MM.1S (cell line): ENCODE measurements around the gene NDRG2.

Experiments used
- DNase-seq: peaks from one replicate; pipeline ENCODE4 v3.0.0-alpha.2; 2015
- H2AFZ ChIP-seq: fragments of 300-600 bp; sonication (generic); 2 replicates; pipeline ENCODE4 v1.6.0; 2016; ENCODE audit warnings: antibody characterized with exemption, low read length
- H3F3A ChIP-seq: fragments of 300-600 bp; sonication (generic); 2 replicates; pipeline ENCODE4 v1.6.1; 2016; ENCODE audit warnings: mild to moderate bottlenecking, antibody characterized with exemption, low read length, moderate library complexity, mixed read lengths; ENCODE audit not compliant: insufficient read depth
- H3K27ac ChIP-seq: fragments of 300-600 bp; sonication (generic); 2 replicates; pipeline ENCODE4 v1.5.1; 2016; ENCODE audit warnings: mild to moderate bottlenecking, low read length
- H3K27me3 ChIP-seq: fragments of 300-600 bp; sonication (generic); replicated peaks from 2 replicates; pipeline ENCODE4 v1.6.0; 2016; ENCODE audit warnings: low read length; ENCODE audit not compliant: insufficient read depth
- H3K36me3 ChIP-seq: fragments of 300-600 bp; sonication (generic); replicated peaks from 2 replicates; pipeline ENCODE4 v1.6.1; 2016; ENCODE audit warnings: mild to moderate bottlenecking, low read length, mixed read lengths; ENCODE audit not compliant: insufficient read depth
- H3K4me1 ChIP-seq: fragments of 300-600 bp; sonication (generic); 2 replicates; pipeline ENCODE4 v1.6.1; 2016; ENCODE audit warnings: low read length, mixed read lengths
- H3K4me2 ChIP-seq: fragments of 300-600 bp; sonication (generic); 2 replicates; pipeline ENCODE4 v1.6.0; 2016; ENCODE audit warnings: low read depth, low read length
- H3K4me3 ChIP-seq: fragments of 300-600 bp; sonication (generic); 2 replicates; pipeline ENCODE4 v1.5.1; 2016; ENCODE audit warnings: low read length, mixed read lengths
- H3K79me2 ChIP-seq: fragments of 300-600 bp; sonication (generic); 2 replicates; pipeline ENCODE4 v1.6.1; 2016; ENCODE audit warnings: mixed run types, low read length, mixed read lengths
- H3K9ac ChIP-seq: fragments of 300-600 bp; sonication (generic); 2 replicates; pipeline ENCODE4 v1.6.1; 2016; ENCODE audit warnings: low read length, mixed read lengths
- H3K9me2 ChIP-seq: fragments of 300-600 bp; sonication (generic); replicated peaks from 2 replicates; pipeline ENCODE4 v1.6.1; 2016; ENCODE audit warnings: mild to moderate bottlenecking, low read length, mixed read lengths; ENCODE audit not compliant: insufficient read depth
- H3K9me3 ChIP-seq: fragments of 300-600 bp; sonication (generic); replicated peaks from 2 replicates; pipeline ENCODE4 v1.6.1; 2016; ENCODE audit warnings: mild to moderate bottlenecking, low read length, mixed read lengths; ENCODE audit not compliant: insufficient read depth
- H4K20me1 ChIP-seq: fragments of 300-600 bp; sonication (generic); 2 replicates; pipeline ENCODE4 v1.6.1; 2016; ENCODE audit warnings: mild to moderate bottlenecking, low read length, moderate library complexity, mixed read lengths; ENCODE audit not compliant: insufficient read depth
- EZH2 ChIP-seq: fragments of 300-600 bp; sonication (generic); optimal IDR thresholded peaks from 2 replicates; pipeline ENCODE3; 2017; ENCODE audit warnings: low read depth, mild to moderate bottlenecking, antibody characterized with exemption, low read length, mixed read lengths
- EZH2phosphoT487 ChIP-seq: fragments of 300-600 bp; sonication (generic); IDR thresholded peaks from 2 replicates; pipeline ENCODE4 v1.6.1; 2018; ENCODE audit warnings: antibody characterized with exemption, low read length
- TF ChIP-seq, protein P1 (sequence below): fragments of 300-600 bp; sonication (generic); IDR thresholded peaks from 2 replicates; pipeline ENCODE4 v1.5.1; 2016; ENCODE audit warnings: antibody characterized with exemption, low read length, mixed read lengths

The NDRG2 gene

DNA sequence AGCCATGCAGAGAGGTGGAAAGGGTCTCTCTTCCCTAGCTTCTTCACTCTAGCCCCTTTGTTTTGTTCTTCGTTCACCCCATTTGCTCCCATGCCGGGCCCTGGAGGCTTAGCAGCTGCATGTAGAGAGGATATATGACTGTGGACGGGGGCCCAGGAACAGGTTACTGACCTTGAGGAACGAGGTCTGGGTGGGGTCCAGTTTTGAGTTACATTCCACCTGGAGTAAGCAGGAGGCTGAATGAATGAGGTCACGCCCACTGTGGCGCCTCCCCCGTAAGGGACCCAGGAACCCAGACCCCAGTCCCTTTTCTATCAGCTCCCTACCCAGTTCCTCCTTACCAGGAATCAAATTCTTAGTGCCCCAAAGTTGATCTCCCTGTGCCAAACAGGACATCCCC, 6.6 kb downstream of the NDRG2 start:
- Histone ChIP-seq H3K9me2 (no peaks in the 10 kb centered on the region), H3K9me3 (no peaks in the 10 kb centered on the region), H3K27me3 (no peaks in the 10 kb centered on the region), H3K4me1 (no peaks in the 10 kb centered on the region), H4K20me1 (no peaks in the 10 kb centered on the region), H3F3A (no peaks in the 10 kb centered on the region), H3K4me3 (no peak overlapping the region), H3K79me2 (no peaks in the 10 kb centered on the region), H2AFZ (no peak overlapping the region), H3K36me3 (no peaks in the 10 kb centered on the region), H3K27ac (no peak overlapping the region), H3K4me2 (no peak overlapping the region), H3K9ac (no peak overlapping the region)
- TF ChIP-seq EZH2phosphoT487: no peak
- TF ChIP-seq, protein P1, sequence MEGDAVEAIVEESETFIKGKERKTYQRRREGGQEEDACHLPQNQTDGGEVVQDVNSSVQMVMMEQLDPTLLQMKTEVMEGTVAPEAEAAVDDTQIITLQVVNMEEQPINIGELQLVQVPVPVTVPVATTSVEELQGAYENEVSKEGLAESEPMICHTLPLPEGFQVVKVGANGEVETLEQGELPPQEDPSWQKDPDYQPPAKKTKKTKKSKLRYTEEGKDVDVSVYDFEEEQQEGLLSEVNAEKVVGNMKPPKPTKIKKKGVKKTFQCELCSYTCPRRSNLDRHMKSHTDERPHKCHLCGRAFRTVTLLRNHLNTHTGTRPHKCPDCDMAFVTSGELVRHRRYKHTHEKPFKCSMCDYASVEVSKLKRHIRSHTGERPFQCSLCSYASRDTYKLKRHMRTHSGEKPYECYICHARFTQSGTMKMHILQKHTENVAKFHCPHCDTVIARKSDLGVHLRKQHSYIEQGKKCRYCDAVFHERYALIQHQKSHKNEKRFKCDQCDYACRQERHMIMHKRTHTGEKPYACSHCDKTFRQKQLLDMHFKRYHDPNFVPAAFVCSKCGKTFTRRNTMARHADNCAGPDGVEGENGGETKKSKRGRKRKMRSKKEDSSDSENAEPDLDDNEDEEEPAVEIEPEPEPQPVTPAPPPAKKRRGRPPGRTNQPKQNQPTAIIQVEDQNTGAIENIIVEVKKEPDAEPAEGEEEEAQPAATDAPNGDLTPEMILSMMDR: no peak
- TF ChIP-seq EZH2: no peak
- DNase-seq: no peak

DNA sequence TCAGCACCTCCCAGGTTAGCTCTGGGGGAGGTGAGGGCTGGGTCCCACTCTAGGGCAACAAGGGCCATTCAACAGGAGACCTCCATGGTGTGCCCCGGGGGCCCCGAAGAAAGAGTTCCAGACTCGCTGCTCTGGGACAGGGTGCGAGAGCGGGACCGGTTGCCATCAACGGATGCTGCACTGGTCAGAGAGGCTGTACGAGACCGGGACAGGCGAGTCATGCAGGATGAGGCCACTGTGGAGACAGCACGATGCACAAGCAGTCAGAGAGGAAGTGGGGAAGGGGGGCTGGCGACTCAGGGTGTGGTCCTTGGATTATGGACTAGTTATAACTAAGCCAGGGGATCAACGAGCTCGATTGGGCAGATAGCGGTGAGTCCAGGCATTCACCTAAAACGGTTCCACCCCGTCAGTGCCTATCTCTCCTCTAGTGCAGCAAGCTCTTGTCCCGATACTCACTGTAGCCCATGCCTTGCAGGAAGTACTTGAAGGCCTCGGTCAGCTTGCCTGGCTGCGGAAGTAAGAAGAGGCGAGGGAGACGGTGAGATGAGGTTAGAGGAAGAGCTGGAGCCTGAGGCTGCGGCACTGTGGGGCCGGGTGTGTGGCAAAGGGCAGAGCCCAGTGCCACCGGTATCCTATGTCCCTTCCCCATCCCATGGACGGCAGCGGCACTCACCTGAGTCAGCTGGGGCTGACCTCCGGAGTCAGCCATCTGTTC, 7.2 kb downstream of the NDRG2 start:
- Histone ChIP-seq H3K36me3 (no peaks in the 10 kb centered on the region), H3K27ac (no peak overlapping the region), H3K4me1 (no peaks in the 10 kb centered on the region), H3K9me3 (no peaks in the 10 kb centered on the region), H3K9me2 (no peaks in the 10 kb centered on the region), H3F3A (no peaks in the 10 kb centered on the region), H4K20me1 (no peaks in the 10 kb centered on the region), H3K4me3 (no peak overlapping the region), H3K79me2 (no peaks in the 10 kb centered on the region), H3K27me3 (no peaks in the 10 kb centered on the region), H2AFZ (no peak overlapping the region), H3K4me2 (no peak overlapping the region), H3K9ac (no peak overlapping the region)
- no peak for TF ChIP-seq EZH2phosphoT487
- no peak for TF ChIP-seq EZH2
- TF ChIP-seq, protein P1: no peak
- no peak for DNase-seq

DNA sequence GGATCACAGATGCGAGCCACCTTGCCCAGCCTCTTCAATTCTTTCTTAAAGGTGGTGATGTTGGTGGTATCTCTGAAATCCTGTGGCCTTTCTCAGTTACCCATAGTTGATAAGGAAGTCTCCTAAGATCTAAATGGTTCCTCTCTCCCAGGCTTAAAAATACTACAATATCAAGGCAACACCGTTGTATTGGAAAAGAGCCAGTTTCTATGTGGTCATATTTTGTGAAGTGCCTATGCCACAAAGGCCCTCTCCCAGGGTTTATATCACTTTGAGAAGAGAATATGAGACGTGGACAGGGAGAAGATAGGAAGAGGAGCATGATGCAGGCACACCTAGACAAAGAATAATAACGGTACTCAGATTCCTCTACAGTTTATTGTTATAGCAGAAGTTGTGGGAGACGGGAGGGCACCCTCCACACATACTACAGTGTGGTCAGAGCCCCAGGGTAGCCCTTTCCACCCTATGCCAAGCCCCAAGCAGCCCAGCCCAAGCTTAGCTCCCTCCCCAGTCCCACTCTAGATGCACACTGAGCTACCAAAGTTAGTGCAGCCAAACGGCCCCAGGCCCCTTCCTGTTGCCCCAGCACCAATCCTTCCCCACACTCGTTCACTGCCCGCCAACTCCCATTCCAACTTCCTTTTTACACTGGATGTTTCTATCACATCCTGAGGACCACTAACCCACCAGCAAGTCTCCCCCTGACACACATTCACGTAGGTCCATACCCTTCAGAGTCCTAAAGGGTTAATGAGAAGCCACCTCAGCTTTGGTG, 8.3 kb downstream of the NDRG2 start:
- TF ChIP-seq EZH2phosphoT487 (no peak), EZH2 (no peak)
- TF ChIP-seq, protein P1: no peak
- no peaks in the 10 kb centered on the region for H4K20me1 ChIP-seq
- DNase-seq: no peak
- no peaks in the 10 kb centered on the region for H3K4me1 ChIP-seq
- no peak overlapping the region for H3K4me3 ChIP-seq
- H3F3A ChIP-seq: no peaks in the 10 kb centered on the region
- H3K27ac ChIP-seq: no peak overlapping the region
- H3K36me3 ChIP-seq: no peaks in the 10 kb centered on the region
- H3K9me3 ChIP-seq: no peaks in the 10 kb centered on the region
- no peak overlapping the region for H3K9ac ChIP-seq
- H3K4me2 ChIP-seq: no peak overlapping the region
- H3K27me3 ChIP-seq: no peaks in the 10 kb centered on the region
- no peaks in the 10 kb centered on the region for H3K79me2 ChIP-seq
- no peaks in the 10 kb centered on the region for H3K9me2 ChIP-seq
- H2AFZ ChIP-seq: no peak overlapping the region
